ENCODE data around the gene COX19.
"Not testable (repeated sequence)": the region's sequence is repeated elsewhere in the genome, so short reads cannot be mapped to it uniquely, and the experiment has no call there.

DNA sequence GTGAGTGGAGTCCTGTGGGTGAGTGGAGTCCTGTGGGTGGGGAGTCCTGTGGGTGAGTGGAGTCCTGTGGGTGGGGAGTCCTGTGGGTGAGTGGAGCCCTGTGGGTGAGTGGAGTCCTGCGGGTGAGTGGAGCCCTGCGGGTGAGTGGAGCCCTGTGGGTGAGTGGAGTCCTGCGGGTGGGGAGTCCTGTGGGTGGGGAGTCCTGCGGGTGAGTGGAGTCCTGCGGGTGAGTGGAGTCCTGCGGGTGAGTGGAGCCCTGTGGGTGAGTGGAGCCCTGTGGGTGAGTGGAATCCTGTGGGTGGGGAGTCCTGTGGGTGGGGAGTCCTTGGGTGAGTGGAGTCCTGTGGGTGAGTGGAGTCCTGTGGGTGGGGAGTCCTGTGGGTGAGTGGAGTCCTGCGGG lies 27.1 kb upstream of the COX19 start:
- TF ChIP-seq, protein P1, sequence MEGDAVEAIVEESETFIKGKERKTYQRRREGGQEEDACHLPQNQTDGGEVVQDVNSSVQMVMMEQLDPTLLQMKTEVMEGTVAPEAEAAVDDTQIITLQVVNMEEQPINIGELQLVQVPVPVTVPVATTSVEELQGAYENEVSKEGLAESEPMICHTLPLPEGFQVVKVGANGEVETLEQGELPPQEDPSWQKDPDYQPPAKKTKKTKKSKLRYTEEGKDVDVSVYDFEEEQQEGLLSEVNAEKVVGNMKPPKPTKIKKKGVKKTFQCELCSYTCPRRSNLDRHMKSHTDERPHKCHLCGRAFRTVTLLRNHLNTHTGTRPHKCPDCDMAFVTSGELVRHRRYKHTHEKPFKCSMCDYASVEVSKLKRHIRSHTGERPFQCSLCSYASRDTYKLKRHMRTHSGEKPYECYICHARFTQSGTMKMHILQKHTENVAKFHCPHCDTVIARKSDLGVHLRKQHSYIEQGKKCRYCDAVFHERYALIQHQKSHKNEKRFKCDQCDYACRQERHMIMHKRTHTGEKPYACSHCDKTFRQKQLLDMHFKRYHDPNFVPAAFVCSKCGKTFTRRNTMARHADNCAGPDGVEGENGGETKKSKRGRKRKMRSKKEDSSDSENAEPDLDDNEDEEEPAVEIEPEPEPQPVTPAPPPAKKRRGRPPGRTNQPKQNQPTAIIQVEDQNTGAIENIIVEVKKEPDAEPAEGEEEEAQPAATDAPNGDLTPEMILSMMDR (optimal IDR thresholded peaks at IDR 0.05 in 1 of 3, IDR thresholded peaks at IDR 0.05 in 1 of 3, conservative IDR thresholded peaks at IDR 0.05 in 1 of 3; ENCODE audit: extremely low read depth in 1 of 3, insufficient read depth in 2 of 3, low read length in 3 of 3) = not testable (repeated sequence)
- not testable (repeated sequence) for TF ChIP-seq EZH2 (IDR thresholded peaks at IDR 0.05; ENCODE audit: low read length)

All from keratinocyte (primary cell).